ENCODE results near the gene SLC25A19.

SLC25A19 gene

GRCh38 chr17:75240394-75241142 lies 48.7 kb downstream of the SLC25A19 start:
- no peaks in the 10 kb centered on the region for H3K4me1 ChIP-seq
- peaks cover 86 to 100% (median 96%) of the 10 kb centered on the region in 3 donors for H3K36me3 ChIP-seq
- H3K4me3 ChIP-seq = no peak overlapping the region
- intact Hi-C loops (cut with DNase I; ENCODE audit: low total_unique reads) = no loop called here
- no peaks in the 10 kb centered on the region for H3K27me3 ChIP-seq
- TF ChIP-seq CTCF (IDR thresholded peaks at IDR 0.05) = no peak
- H3K9me3 ChIP-seq = no peaks in the 10 kb centered on the region
- no peak overlapping the region for H3K27ac ChIP-seq
- no peak for DNase-seq

- H3K27ac ChIP-seq = no peak overlapping the region
Measured at GRCh38 chr17:75239778-75240393, 49.3 kb downstream of the SLC25A19 start.

GRCh38 chr17:75239214-75239613 lies 50.0 kb downstream of the SLC25A19 start:
- no peak for TF ChIP-seq CTCF (IDR thresholded peaks at IDR 0.05)
- intact Hi-C loops (cut with DNase I; ENCODE audit: low total_unique reads) = no loop called here
- Histone ChIP-seq H3K36me3 (peaks cover 85 to 100% (median 96%) of the 10 kb centered on the region in 3 donors), H3K27ac (no peak overlapping the region), H3K4me1 (no peaks in the 10 kb centered on the region), H3K4me3 (no peak overlapping the region), H3K27me3 (no peaks in the 10 kb centered on the region), H3K9me3 (no peaks in the 10 kb centered on the region)
- no peak for DNase-seq

More at GRCh38 chr17:75239778-75240393, 49.3 kb downstream of the SLC25A19 start:
- H3K27me3 ChIP-seq = no peaks in the 10 kb centered on the region
- H3K4me1 ChIP-seq = no peaks in the 10 kb centered on the region
- no peak overlapping the region for H3K4me3 ChIP-seq
- intact Hi-C loops (cut with DNase I; ENCODE audit: low total_unique reads) = no loop called here
- H3K9me3 ChIP-seq = no peaks in the 10 kb centered on the region
- no peak for TF ChIP-seq CTCF (IDR thresholded peaks at IDR 0.05)
- peaks cover 85 to 100% (median 96%) of the 10 kb centered on the region in 3 donors for H3K36me3 ChIP-seq
- no peak for DNase-seq

GRCh38 chr17:75238684-75239191 lies 50.5 kb downstream of the SLC25A19 start:
- Histone ChIP-seq H3K27ac (no peak overlapping the region), H3K9me3 (no peaks in the 10 kb centered on the region), H3K4me3 (no peak overlapping the region), H3K36me3 (peaks cover 84 to 100% (median 98%) of the 10 kb centered on the region in 3 donors), H3K27me3 (no peaks in the 10 kb centered on the region), H3K4me1 (no peaks in the 10 kb centered on the region)
- no peak for DNase-seq
- intact Hi-C loops (cut with DNase I; ENCODE audit: low total_unique reads) = no loop called here
- peak; percentile 71 to 76 for TF ChIP-seq CTCF (IDR thresholded peaks at IDR 0.05)

GRCh38 chr17:75238020-75238580 lies 51.1 kb downstream of the SLC25A19 start:
- H3K27ac ChIP-seq = no peak overlapping the region
- no peaks in the 10 kb centered on the region for H3K4me1 ChIP-seq
- no peak for DNase-seq
- H3K36me3 ChIP-seq = peaks cover 79 to 100% (median 95%) of the 10 kb centered on the region in 3 donors
- intact Hi-C loops (cut with DNase I; ENCODE audit: low total_unique reads) = no loop called here
- no peak for TF ChIP-seq CTCF (IDR thresholded peaks at IDR 0.05)
- H3K27me3 ChIP-seq = no peaks in the 10 kb centered on the region
- no peak overlapping the region for H3K4me3 ChIP-seq
- no peaks in the 10 kb centered on the region for H3K9me3 ChIP-seq
